Suprapubic skin (tissue), 4 donors: ENCODE results near the gene SLC22A17.
"Not testable (repeated sequence)": the region's sequence is repeated elsewhere in the genome, so short reads cannot be mapped to it uniquely, and the experiment has no call there.

ENCODE experiments used
- EP300 ChIP-seq: sonication (generic); formaldehyde crosslinking; IDR thresholded peaks from one replicate; pipeline ENCODE4 v1.6.1; 2017; ENCODE audit warnings: antibody characterized with exemption
- POLR2AphosphoS5 ChIP-seq, 3 donors: sonication (generic); formaldehyde crosslinking; IDR thresholded peaks; one replicate each; pipeline ENCODE4 v1.6.1; 2017; ENCODE audit warnings: antibody characterized with exemption in 3 of 3
- TF ChIP-seq, protein P1 (sequence below), 2 donors: fragments of 200-600 bp in 1 of 2; fragments of 450-650 bp in 1 of 2; sonication (generic) in 1 of 2; IDR thresholded peaks; one replicate each; pipeline ENCODE4 v1.5.1; 2016 to 2019; ENCODE audit warnings: antibody characterized with exemption in 2 of 2, mild to moderate bottlenecking in 1 of 2, moderate library complexity in 1 of 2

GRCh38 chr14:23325746-23326145, 26.9 kb downstream of the SLC22A17 start:
- not testable (repeated sequence) for TF ChIP-seq EP300; POLR2AphosphoS5 (IDR thresholded peaks at IDR 0.05)
- TF ChIP-seq, protein P1, sequence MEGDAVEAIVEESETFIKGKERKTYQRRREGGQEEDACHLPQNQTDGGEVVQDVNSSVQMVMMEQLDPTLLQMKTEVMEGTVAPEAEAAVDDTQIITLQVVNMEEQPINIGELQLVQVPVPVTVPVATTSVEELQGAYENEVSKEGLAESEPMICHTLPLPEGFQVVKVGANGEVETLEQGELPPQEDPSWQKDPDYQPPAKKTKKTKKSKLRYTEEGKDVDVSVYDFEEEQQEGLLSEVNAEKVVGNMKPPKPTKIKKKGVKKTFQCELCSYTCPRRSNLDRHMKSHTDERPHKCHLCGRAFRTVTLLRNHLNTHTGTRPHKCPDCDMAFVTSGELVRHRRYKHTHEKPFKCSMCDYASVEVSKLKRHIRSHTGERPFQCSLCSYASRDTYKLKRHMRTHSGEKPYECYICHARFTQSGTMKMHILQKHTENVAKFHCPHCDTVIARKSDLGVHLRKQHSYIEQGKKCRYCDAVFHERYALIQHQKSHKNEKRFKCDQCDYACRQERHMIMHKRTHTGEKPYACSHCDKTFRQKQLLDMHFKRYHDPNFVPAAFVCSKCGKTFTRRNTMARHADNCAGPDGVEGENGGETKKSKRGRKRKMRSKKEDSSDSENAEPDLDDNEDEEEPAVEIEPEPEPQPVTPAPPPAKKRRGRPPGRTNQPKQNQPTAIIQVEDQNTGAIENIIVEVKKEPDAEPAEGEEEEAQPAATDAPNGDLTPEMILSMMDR (IDR thresholded peaks at IDR 0.05), result not testable (repeated sequence)
